Measurements from ENCODE around the gene GDAP2.

The GDAP2 gene

DNA sequence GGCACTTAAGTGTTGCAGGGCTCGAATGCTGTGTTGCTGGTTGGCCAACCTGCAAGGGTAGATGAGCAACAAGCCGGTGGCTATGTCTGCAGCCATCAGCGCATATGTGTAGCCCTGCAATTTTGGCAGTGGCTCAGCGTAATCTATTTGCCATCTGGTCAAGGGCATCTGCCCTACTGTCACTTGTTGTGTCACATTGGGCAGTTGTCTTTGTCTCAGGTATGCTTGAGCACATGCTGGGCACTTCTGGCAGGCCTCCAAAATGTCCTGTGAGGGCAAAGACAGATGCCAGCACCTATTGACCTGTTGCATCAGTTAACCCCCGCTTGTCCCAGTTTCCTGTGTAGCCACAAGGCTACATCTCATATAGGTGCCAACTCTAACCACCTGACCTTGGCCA, 111.8 kb downstream of the GDAP2 start:
- in situ Hi-C loops (cut with MboI; ENCODE audit: low sequenced_read_pairs, unreplicated experiment): no loop called here
- TF ChIP-seq, protein P1, sequence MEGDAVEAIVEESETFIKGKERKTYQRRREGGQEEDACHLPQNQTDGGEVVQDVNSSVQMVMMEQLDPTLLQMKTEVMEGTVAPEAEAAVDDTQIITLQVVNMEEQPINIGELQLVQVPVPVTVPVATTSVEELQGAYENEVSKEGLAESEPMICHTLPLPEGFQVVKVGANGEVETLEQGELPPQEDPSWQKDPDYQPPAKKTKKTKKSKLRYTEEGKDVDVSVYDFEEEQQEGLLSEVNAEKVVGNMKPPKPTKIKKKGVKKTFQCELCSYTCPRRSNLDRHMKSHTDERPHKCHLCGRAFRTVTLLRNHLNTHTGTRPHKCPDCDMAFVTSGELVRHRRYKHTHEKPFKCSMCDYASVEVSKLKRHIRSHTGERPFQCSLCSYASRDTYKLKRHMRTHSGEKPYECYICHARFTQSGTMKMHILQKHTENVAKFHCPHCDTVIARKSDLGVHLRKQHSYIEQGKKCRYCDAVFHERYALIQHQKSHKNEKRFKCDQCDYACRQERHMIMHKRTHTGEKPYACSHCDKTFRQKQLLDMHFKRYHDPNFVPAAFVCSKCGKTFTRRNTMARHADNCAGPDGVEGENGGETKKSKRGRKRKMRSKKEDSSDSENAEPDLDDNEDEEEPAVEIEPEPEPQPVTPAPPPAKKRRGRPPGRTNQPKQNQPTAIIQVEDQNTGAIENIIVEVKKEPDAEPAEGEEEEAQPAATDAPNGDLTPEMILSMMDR (IDR thresholded peaks at IDR 0.05; ENCODE audit: borderline replicate concordance, control extremely low read depth, extremely low read depth, insufficient read depth, missing control alignments): no peak
- DNase-seq (ENCODE audit: low spot score): no peak

DNA sequence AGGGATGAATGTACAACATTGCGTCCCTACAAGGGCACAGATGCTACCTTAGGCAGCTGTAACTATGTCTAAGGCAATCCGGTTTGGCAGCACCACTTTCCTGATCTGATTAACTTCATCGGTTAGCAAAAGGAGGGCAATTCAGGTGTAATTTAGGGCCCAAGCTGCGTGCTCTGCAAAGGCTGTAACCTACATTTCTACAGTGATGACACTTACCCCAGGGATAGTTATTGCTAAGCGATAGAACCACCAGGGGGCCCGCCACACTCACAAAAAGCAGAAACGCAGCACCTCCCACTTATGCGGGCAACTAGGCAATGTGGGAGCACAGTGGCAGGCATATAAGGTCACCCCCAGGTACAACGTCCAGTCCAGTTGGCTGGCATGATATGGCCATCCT, 113.5 kb downstream of the GDAP2 start:
- in situ Hi-C loops (cut with MboI; ENCODE audit: low sequenced_read_pairs, unreplicated experiment): no loop called here
- DNase-seq (ENCODE audit: low spot score): no peak
- TF ChIP-seq, protein P1 (IDR thresholded peaks at IDR 0.05; ENCODE audit: borderline replicate concordance, control extremely low read depth, extremely low read depth, insufficient read depth, missing control alignments): no peak

DNA sequence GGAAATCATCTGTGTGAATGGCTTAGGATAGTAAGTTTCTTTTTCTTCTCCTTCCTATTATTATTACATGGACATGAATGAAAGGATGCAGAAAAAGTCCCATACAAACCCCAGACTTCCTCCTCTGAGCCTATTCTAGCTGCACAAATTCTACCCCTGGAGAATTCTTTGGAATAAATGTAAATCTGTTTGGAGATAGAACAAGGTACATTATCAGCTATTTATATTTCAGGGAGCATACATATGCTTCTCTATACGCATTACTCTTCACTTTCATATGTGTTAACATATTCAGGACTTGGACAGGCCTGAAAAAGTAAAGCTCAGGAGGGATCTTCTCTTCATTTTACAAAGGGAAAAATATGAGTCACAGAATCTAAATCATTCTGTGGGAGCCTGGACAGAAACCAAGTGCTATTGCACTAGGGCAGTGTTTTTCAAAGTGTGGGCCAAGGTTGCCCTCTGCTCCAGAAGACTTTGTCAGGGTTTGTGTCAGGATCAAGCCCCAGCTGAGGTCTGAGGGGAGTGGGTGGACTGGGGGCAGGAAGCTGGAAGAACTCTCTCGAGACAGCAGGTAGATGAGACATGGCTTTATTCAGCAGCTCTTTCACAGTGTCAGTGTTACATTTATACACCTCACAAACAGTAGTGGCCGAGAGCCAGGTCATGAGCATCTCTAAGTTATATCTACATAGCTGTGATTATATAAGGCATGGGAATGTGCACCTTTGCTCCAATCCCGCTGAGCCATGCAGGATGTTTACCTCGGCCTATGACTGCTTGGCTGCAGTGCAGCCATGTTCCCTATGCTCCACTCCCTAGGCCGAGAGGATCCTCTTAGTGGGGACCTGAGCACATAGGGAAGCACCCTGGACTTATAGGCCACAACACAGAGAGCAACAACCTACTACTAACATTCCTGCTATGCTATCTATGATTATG, 114.3 kb downstream of the GDAP2 start:
- in situ Hi-C loops (cut with MboI; ENCODE audit: low sequenced_read_pairs, unreplicated experiment): no loop called here
- TF ChIP-seq, protein P1 (IDR thresholded peaks at IDR 0.05; ENCODE audit: borderline replicate concordance, control extremely low read depth, extremely low read depth, insufficient read depth, missing control alignments): no peak
- no peak for DNase-seq (ENCODE audit: low spot score)
